ENCODE measurements around the gene OSBPL3. TPM values are rescaled to one million over a fixed set of nuclear protein-coding genes. Genes with fewer than 3 reads are reported as not detected.

Gene OSBPL3
- total and polyA plus RNA-seq, 4 donors, result 0.28 to 3.0 (median 1.1) TPM

- WGBS, result 91% methylated on average over 2 of the region's 2 CpGs
- DNase-seq (ENCODE audit: low spot score), result no peak
Measured at GRCh38 chr7:24902931-24903330, 77.0 kb downstream of the OSBPL3 start.

More at GRCh38 chr7:24902931-24903330, 77.0 kb downstream of the OSBPL3 start:
- no peaks in the 10 kb centered on the region for H3K9me3 ChIP-seq (ENCODE audit: control insufficient read depth in 4 of 4, low read length in 3 of 4)
- H3K27ac ChIP-seq (ENCODE audit: low read depth in 1 of 2, low read length in 2 of 2), result no peak overlapping the region
- TF ChIP-seq REST (IDR thresholded peaks at IDR 0.05) (no peak), FOXA1 (IDR thresholded peaks at IDR 0.05) (no peak), ZBTB33 (IDR thresholded peaks at IDR 0.05) (no peak), HNF4A (conservative IDR thresholded peaks at IDR 0.05) (no peak), NR2F2 (IDR thresholded peaks at IDR 0.05) (no peak), CTCF (IDR thresholded peaks at IDR 0.05; ENCODE audit: low read depth, low read length, missing input control) (no peak), EGR1 (IDR thresholded peaks at IDR 0.05; ENCODE audit: low read depth in 2 of 2) (no peak), JUND (IDR thresholded peaks at IDR 0.05) (no peak), FOXA2 (IDR thresholded peaks at IDR 0.05) (no peak), SP1 (IDR thresholded peaks at IDR 0.05) (no peak), MAX (IDR thresholded peaks at IDR 0.05) (no peak), YY1 (IDR thresholded peaks at IDR 0.05) (no peak)
- H3K36me3 ChIP-seq (ENCODE audit: control insufficient read depth in 4 of 4, insufficient read depth in 3 of 4, low read depth in 1 of 4, low read length in 3 of 4), result peaks cover 0 to 1% (median 0%) of the 10 kb centered on the region in 4 donors
- H3K9ac ChIP-seq (ENCODE audit: low read depth in 1 of 2, low read length in 2 of 2), result no peak overlapping the region
- peaks cover 0 to 9% (median 4%) of the 10 kb centered on the region in 4 donors for H3K4me1 ChIP-seq (ENCODE audit: control insufficient read depth in 4 of 4, insufficient read depth in 4 of 4, low read length in 3 of 4)
- H3K27me3 ChIP-seq (ENCODE audit: control insufficient read depth in 4 of 4, insufficient read depth in 4 of 4, low read length in 3 of 4), result peaks cover 0 to 2% (median 0%) of the 10 kb centered on the region in 4 donors
- no peak overlapping the region for H3K4me3 ChIP-seq (ENCODE audit: low read depth in 1 of 3, low read length in 3 of 3)

All from liver (tissue), 9 donors.